Stimulated activated CD8-positive, alpha-beta memory T cell treated with anti-CD3 and anti-CD28 coated beads, Interleukin-7, amount 100 ng/mL, for 24 hours (primary cell): ENCODE measurements around the gene OPN1MW3.
"Not testable (repeated sequence)": the region's sequence is repeated elsewhere in the genome, so short reads cannot be mapped to it uniquely, and the experiment has no call there.

Experiments used
- DNase-seq: peaks from one replicate; pipeline ENCODE4 v3.0.0-alpha.2; 2020; ENCODE audit warnings: low read depth

OPN1MW3 gene

DNA sequence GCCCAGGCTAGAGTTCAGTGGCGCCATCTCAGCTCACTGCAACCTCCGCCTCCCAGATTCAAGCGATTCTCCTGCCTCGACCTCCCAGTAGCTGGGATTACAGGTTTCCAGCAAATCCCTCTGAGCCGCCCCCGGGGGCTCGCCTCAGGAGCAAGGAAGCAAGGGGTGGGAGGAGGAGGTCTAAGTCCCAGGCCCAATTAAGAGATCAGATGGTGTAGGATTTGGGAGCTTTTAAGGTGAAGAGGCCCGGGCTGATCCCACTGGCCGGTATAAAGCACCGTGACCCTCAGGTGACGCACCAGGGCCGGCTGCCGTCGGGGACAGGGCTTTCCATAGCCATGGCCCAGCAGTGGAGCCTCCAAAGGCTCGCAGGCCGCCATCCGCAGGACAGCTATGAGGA is at the start of gene OPN1MW3:
OPN1MW3 (plus strand) TSS at position 301 of the 400 bp plus-strand sequence; CDS start at position 339, 38 bp downstream.
- DNase-seq: not testable (repeated sequence)

DNA sequence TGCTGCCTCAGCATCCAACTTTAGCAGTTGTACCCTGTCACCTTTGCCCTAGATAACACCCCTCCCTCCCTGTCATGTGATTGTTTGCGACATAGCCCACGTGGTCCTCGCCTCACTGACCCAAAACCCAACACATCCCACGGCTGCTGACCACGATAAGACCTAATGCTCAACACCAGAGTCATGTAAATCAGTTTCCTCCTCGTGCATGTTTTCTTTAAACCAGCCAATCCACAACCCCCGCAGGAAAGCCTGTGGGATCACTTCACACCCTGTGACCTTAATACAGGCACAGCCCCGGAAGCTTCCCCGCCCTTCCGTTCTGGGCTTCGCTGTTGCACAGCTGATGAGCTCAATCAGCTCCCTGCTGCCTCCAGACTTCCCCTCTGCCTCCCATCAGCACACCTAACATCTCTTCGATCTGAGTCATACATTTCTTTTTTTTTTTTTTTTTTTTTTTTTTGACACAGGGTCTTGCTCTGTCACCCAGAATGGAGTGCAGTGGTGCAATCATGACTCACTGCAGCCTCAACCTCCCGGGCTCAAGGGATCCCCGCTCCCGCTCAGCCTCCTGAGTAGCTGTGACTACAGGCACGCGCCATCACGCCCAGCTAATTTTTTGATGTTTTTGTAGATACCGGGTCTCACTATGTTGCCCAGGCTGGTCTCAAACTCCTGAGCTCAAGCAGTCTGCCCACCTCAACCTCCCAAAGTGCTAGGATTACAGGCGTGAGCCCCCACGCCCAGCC is 47.5 kb upstream of the OPN1MW3 start:
- not testable (repeated sequence) for DNase-seq

DNA sequence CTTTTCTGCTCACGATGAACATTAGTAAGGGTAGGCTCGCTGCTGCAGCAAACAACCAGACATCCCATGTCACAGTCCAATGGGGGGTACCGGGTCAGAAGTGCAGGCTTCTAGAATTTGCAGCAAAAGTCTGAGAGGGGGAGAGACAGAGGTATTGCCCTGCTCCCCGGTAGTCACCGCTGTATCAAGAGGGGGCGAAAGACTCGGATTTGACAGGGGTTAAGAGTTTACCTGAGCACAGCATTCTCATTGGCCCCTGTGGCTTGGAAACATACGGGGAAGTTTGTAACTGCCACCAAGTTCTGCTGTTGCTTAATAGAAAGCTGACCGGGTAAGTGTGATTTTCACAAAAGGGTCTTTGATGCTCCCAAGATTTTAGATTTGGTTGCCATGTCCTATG is 46.3 kb upstream of the OPN1MW3 start:
- DNase-seq: not testable (repeated sequence)

DNA sequence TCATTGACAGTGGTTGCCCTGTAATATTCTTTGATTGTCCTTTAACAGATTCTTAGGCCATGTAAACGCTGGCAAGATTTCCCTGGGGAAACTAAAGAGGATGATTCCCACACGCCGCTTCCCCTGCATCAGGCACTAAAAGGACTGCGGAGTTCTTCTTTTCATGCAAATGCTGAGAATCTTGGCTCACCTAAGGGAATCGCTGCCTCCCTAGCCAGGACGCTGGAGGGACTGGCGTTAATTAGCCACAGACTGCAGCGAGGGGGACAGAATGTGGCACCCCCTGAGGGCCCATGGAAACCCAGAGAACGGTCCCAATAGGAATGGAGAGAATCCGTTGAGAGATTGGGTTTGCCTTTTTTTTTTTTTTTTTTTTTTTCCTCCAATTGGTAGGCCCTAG is 45.9 kb upstream of the OPN1MW3 start:
- DNase-seq: not testable (repeated sequence)

DNA sequence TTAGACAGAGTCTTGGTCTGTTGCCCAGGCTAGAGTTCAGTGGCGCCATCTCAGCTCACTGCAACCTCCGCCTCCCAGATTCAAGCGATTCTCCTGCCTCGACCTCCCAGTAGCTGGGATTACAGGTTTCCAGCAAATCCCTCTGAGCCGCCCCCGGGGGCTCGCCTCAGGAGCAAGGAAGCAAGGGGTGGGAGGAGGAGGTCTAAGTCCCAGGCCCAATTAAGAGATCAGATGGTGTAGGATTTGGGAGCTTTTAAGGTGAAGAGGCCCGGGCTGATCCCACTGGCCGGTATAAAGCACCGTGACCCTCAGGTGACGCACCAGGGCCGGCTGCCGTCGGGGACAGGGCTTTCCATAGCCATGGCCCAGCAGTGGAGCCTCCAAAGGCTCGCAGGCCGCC is 37.9 kb upstream of the OPN1MW3 start, which contains the start of gene OPN1MW2:
OPN1MW2 (plus strand) TSS at position 301 of the 400 bp plus-strand sequence; CDS start at position 361, 60 bp downstream.
- DNase-seq: not testable (repeated sequence)

DNA sequence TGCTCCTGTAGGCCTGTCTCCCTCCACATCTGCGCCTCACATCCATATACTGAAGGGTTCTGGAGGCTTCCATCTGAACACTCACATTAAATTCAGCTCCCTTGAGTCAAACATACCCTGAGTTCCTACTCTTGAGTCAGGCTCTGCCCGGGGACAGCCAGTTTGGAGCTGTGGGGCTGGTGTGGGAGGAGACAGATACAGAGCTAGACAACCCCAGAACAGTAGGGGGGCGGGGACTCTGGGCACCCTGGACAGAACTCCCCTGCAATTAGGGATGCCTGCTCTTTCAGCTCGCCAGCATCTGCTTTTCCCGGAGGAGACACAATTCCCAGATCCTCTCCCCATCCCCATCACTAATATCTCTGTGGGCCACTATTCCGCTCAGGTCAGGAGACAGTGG is 32.1 kb upstream of the OPN1MW3 start:
- not testable (repeated sequence) for DNase-seq

DNA sequence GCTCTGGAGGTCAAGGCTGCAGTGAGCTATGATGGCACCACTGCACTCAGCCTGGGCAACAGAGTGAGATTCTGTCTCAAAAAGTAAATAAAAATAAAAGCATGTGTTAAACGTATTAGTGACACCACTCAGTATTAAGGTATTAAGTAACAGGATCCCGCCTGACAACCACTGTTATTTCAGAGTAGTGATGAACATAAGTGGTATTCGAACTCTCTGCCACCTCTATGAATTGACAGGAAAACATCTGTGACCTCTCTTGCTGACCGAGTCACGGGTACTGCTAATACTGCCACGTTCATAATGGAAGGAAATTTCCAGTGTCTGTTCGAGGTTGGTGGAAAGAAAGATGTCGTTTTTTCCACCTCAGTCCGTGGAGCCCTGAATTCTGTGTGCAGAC is 30.7 kb upstream of the OPN1MW3 start:
- not testable (repeated sequence) for DNase-seq

DNA sequence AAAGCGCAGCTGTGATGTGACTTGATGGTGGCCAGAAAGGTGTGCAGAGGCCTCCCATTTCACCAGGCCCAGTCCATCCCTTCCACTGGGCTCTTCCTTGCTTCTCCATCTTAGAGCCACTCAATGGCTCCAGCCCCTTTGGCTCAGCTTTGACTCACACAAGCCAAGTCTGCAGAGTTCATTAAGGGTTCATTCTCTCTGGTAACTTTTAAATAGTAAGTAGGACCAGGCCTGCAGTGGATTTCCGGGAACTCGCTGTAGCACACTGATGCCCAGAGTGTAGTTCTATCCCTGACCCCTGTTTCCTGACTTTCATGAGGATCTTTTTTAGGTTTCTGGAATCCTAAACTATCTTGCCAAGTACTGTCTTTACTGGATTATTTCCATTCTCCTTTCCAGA is 25.9 kb upstream of the OPN1MW3 start:
- not testable (repeated sequence) for DNase-seq

DNA sequence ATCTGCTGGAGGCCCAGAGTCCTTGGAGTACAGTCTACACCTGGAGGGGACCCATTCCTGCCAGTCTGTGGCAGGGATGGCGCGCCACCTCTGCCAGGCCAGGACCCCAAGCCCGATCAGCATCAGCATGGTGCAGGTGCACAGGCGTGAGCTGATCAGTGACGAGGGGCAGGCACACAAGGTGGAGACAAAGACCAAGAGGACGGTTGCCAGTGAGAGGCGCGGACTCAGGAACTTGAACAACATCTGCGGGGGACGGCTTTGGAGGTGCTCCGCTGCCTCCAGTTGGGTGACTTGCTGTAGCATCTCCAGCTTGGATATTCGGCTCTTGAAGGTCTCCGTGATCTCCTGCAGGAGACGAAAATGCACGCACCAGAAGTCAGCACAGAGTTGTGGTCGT is 23.8 kb upstream of the OPN1MW3 start:
- not testable (repeated sequence) for DNase-seq

DNA sequence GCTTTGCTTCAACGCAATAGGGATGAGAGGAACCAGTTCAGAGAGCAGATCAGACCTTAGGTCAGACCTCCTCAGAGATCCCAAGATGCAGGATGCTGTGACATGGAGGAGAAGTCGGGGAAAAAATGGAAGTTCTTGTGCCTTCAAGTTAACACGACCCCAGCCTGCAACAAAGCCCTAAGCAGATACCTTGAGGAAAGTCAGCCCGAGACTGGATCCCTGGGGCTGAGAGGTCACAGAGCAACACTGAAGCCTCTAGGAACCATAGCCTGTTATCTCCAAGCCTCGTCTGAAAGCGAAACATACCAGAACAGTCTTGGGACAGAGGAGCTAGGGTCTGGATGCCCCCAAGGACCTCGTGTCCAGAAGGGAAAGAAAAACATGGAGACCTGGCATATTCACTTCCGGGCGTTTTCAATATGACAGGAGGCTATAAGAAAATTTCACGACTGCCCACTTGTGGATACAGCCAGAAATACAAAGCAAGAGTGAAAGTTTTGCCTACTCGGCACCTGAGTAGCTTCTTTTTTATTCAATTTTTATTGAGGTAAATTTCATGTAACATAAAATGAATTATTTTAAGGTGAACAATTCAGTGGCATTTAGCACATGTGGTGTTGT is 18.3 kb upstream of the OPN1MW3 start:
- DNase-seq: not testable (repeated sequence)

DNA sequence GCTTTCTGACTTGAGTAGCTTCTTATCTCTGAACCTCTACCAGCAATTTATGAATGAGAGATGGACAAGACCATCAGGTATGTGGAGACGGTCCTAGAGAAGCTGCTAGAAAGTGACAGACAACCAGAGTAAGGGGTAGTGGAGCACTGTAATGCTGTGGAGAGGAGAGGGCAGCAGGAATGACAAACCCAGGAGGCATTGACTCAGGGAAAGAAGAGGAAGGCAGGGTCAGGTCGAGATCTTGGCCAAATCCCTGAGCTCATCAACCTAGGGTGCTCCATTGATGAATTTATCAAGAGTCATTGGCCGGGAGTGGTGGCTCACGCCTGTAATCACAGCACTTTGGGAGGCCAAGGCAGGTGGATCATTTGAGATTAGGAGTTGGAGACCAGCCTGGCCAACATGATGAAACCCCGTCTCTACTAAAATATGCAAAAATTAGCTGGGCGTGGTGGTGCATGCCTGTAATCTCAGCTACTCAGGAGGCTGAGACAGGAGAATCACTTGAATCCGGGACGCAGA is 17.3 kb upstream of the OPN1MW3 start:
- not testable (repeated sequence) for DNase-seq

DNA sequence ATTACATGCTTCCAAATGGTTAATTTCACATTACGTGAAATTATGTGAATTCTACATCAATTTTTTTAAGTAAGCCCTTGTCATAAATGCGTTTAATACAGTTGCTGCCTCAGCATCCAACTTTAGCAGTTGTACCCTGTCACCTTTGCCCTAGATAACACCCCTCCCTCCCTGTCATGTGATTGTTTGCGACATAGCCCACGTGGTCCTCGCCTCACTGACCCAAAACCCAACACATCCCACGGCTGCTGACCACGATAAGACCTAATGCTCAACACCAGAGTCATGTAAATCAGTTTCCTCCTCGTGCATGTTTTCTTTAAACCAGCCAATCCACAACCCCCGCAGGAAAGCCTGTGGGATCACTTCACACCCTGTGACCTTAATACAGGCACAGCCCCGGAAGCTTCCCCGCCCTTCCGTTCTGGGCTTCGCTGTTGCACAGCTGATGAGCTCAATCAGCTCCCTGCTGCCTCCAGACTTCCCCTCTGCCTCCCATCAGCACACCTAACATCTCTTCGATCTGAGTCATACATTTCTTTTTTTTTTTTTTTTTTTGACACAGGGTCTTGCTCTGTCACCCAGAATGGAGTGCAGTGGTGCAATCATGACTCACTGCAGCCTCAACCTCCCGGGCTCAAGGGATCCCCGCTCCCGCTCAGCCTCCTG is 9.9 kb upstream of the OPN1MW3 start:
- DNase-seq: not testable (repeated sequence)

DNA sequence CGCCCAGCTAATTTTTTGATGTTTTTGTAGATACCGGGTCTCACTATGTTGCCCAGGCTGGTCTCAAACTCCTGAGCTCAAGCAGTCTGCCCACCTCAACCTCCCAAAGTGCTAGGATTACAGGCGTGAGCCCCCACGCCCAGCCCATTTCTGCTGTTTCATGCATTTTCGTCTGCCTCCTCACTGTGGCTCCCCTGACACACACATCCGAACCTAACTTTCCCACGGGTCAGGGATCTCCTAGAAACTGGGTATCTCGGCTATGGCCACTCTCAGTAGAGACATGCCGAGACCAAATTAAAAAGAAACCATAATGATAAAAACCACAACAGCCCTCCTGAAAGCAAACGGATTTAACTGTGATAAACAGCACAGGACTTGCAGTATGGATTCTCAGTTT is 9.3 kb upstream of the OPN1MW3 start:
- not testable (repeated sequence) for DNase-seq

DNA sequence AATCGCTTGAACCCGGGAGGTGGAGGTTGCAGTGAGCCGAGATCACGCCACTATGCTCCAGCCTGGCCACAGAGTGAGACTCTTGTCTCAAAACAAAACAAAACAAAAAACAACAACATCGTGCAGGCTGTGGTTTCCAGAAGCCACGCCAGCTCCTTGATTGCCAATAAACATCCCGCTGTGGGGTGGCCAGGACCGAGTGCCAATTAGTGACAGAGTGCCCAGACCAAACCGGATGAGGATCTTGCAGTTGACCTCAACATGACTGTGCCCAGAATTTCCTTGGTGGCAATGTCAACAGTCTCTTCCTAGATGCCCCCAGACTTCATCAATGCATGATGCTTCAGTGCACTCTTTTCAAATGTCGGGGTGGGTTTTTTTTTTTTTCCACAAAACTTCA is 1.3 kb downstream of the OPN1MW3 start:
- not testable (repeated sequence) for DNase-seq

DNA sequence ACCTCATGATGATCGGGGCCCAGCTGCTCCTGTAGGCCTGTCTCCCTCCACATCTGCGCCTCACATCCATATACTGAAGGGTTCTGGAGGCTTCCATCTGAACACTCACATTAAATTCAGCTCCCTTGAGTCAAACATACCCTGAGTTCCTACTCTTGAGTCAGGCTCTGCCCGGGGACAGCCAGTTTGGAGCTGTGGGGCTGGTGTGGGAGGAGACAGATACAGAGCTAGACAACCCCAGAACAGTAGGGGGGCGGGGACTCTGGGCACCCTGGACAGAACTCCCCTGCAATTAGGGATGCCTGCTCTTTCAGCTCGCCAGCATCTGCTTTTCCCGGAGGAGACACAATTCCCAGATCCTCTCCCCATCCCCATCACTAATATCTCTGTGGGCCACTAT is 5.7 kb downstream of the OPN1MW3 start:
- DNase-seq: not testable (repeated sequence)

DNA sequence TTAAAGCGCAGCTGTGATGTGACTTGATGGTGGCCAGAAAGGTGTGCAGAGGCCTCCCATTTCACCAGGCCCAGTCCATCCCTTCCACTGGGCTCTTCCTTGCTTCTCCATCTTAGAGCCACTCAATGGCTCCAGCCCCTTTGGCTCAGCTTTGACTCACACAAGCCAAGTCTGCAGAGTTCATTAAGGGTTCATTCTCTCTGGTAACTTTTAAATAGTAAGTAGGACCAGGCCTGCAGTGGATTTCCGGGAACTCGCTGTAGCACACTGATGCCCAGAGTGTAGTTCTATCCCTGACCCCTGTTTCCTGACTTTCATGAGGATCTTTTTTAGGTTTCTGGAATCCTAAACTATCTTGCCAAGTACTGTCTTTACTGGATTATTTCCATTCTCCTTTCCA is 11.9 kb downstream of the OPN1MW3 start:
- not testable (repeated sequence) for DNase-seq

DNA sequence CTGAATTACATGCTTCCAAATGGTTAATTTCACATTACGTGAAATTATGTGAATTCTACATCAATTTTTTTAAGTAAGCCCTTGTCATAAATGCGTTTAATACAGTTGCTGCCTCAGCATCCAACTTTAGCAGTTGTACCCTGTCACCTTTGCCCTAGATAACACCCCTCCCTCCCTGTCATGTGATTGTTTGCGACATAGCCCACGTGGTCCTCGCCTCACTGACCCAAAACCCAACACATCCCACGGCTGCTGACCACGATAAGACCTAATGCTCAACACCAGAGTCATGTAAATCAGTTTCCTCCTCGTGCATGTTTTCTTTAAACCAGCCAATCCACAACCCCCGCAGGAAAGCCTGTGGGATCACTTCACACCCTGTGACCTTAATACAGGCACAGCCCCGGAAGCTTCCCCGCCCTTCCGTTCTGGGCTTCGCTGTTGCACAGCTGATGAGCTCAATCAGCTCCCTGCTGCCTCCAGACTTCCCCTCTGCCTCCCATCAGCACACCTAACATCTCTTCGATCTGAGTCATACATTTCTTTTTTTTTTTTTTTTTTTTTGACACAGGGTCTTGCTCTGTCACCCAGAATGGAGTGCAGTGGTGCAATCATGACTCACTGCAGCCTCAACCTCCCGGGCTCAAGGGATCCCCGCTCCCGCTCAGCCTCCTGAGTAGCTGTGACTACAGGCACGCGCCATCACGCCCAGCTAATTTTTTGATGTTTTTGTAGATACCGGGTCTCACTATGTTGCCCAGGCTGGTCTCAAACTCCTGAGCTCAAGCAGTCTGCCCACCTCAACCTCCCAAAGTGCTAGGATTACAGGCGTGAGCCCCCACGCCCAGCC is 27.3 kb downstream of the OPN1MW3 start:
- not testable (repeated sequence) for DNase-seq

DNA sequence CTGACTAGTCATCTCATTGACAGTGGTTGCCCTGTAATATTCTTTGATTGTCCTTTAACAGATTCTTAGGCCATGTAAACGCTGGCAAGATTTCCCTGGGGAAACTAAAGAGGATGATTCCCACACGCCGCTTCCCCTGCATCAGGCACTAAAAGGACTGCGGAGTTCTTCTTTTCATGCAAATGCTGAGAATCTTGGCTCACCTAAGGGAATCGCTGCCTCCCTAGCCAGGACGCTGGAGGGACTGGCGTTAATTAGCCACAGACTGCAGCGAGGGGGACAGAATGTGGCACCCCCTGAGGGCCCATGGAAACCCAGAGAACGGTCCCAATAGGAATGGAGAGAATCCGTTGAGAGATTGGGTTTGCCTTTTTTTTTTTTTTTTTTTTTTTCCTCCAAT is 29.0 kb downstream of the OPN1MW3 start:
- not testable (repeated sequence) for DNase-seq

DNA sequence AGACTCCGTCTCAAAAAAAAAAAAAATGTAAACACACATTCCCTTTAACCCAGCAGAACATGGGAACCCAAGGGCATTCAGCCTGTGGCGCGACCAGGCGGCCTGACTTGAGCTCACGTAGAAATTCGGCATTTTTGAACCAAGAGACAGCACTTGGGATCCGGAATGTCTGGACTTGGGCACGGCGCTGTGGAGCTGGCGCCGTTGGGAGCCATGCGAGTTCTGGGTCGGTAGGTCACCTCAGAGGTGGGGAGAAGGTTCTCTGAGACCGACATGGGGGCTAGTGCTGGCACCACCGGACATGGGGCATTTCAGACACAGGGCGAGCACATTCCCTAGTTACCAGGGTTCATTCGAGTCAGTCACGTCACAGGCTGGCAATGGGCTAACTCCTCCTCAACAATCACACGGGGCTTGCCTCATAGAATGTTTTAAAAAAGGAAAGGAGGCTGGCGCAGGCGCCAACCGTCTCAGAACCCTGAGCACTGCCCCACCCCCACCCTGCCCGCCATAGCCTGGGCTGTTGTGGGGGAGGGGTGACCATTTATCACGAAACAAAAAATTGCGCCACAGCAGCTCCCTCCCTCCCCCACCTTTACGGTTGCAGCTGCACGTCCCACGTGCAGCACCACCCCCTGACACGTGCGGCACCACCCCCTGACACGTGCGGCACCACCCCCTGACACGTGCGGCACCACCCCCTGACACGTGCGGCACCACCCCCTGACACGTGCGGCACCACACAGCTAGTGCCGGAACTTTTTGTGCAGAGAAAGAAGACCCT is 37.6 kb downstream of the OPN1MW3 start, which contains the start of gene TEX28:
TEX28 (minus strand) TSS at position 334 of the 784 bp plus-strand sequence. CDS start 3,007 bp downstream, outside the sequence.
- no peak for DNase-seq

DNA sequence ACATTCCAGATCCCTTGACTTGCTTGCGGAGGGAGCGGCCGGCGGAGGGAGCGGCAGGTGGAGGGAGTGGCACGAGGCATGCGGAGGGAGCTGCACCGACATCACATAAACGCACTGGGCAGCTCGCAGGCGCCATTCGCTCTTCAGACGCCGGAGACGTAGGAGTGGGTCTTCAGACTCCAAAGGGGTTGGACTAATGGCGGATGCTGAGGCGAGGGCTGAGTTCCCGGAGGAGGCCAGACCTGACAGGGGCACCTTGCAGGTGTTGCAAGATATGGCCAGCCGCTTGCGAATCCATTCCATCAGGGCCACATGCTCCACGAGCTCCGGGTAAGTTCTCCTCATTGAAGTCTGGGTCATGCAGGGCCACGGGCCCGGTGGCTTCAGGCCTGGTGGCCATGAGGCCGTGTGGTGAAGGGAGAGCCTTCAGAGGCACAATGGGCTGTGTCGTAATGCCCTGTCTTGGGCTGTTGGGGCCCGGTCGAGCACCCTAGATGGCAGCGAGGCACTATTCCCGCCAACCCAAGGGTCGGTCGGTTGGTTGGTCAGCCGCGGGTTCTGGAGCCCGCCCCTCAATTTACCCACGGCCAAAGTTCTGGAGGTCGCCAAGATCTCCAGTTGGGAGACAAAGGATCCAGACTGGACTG is 38.4 kb downstream of the OPN1MW3 start, which contains the start of gene TKTL1:
TKTL1 (plus strand) TSS at position 132 of the 647 bp plus-strand sequence; CDS start at position 197, 65 bp downstream.
- DNase-seq: no peak
